ENCODE measurements around the gene IARS2. TPM values are rescaled to one million over a fixed set of nuclear protein-coding genes. Genes with fewer than 3 reads are reported as not detected.
A peak's percentile ranks its signal among the peaks of the same experiment; 100 is the strongest.

Gene IARS2
- polyA plus RNA-seq, 3 donors, result 11.8 to 42.6 (median 36.8) TPM

- no peak overlapping the region for H3K27ac Mint-ChIP-seq
- peaks cover 30 to 43% of the 10 kb centered on the region in 2 donors for H3K36me3 Mint-ChIP-seq
Observed at GRCh38 chr1:220124542-220124941, 30.6 kb downstream of the IARS2 start.

GRCh38 chr1:220127076-220127475 is 33.1 kb downstream of the IARS2 start:
- Histone ChIP-seq H4K20me1 (ENCODE audit: insufficient read depth, low read length) (no peaks in the 10 kb centered on the region), H3K79me2 (ENCODE audit: insufficient read depth, low read length) (no peaks in the 10 kb centered on the region), H2AFZ (ENCODE audit: insufficient read depth, low read depth, low read length, poor library complexity, severe bottlenecking) (no peak overlapping the region), H3K36me3 (replicated peaks in 1 of 2; ENCODE audit: control insufficient read depth in 1 of 2, insufficient read depth in 2 of 2, low read length in 2 of 2) (peaks cover 42 to 59% of the 10 kb centered on the region in 2 donors), H3K9ac (ENCODE audit: insufficient read depth, low read length, poor library complexity, severe bottlenecking) (no peak overlapping the region), H3K4me3 (replicated peaks in 1 of 3; ENCODE audit: low read depth in 2 of 3, low read length in 3 of 3) (no peak overlapping the region), H3K27me3 (ENCODE audit: control insufficient read depth in 2 of 2, insufficient read depth in 2 of 2, low read length in 2 of 2) (no peaks in the 10 kb centered on the region), H3K4me2 (replicated peaks; ENCODE audit: extremely low read depth, low read length, poor library complexity, severe bottlenecking) (no peak overlapping the region), H3K27ac (ENCODE audit: low read depth in 1 of 2, low read length in 2 of 2) (no peak overlapping the region), H3K9me3 (replicated peaks in 1 of 2; ENCODE audit: control insufficient read depth in 1 of 2, insufficient read depth in 1 of 2, low read length in 2 of 2) (no peaks in the 10 kb centered on the region), H3K4me1 (ENCODE audit: control insufficient read depth in 1 of 2, insufficient read depth in 2 of 2, low read length in 2 of 2) (peaks cover 0 to 5% of the 10 kb centered on the region in 2 donors)
- no peaks in the 10 kb centered on the region for H3K27me3 Mint-ChIP-seq (ENCODE audit: low read depth in 3 of 3)
- TF ChIP-seq CTCF (IDR thresholded peaks at IDR 0.05), result no peak
- WGBS (ENCODE audit: insufficient coverage), result no CpG with 5 or more reads among the region's 3 CpGs
- no peak for DNase-seq
- intact Hi-C loops (cut with micrococcal nuclease), result no loop called here
- no peaks in the 10 kb centered on the region for H3K9me3 Mint-ChIP-seq
- H3K36me3 Mint-ChIP-seq, result peaks cover 41 to 55% of the 10 kb centered on the region in 2 donors
- H3K27ac Mint-ChIP-seq, result peak overlapping the region in 1 of 7 donors; percentile 15
- H3K4me3 Mint-ChIP-seq, result no peak overlapping the region
- H3K4me1 Mint-ChIP-seq, result peaks cover 7% of the 10 kb centered on the region

More at GRCh38 chr1:220124542-220124941, 30.6 kb downstream of the IARS2 start:
- Histone ChIP-seq H2AFZ (ENCODE audit: insufficient read depth, low read depth, low read length, poor library complexity, severe bottlenecking) (no peak overlapping the region), H3K27me3 (ENCODE audit: control insufficient read depth in 2 of 2, insufficient read depth in 2 of 2, low read length in 2 of 2) (no peaks in the 10 kb centered on the region), H3K27ac (ENCODE audit: low read depth in 1 of 2, low read length in 2 of 2) (no peak overlapping the region), H3K9ac (ENCODE audit: insufficient read depth, low read length, poor library complexity, severe bottlenecking) (no peak overlapping the region), H3K36me3 (replicated peaks in 1 of 2; ENCODE audit: control insufficient read depth in 1 of 2, insufficient read depth in 2 of 2, low read length in 2 of 2) (peaks cover 44 to 54% of the 10 kb centered on the region in 2 donors), H3K9me3 (replicated peaks in 1 of 2; ENCODE audit: control insufficient read depth in 1 of 2, insufficient read depth in 1 of 2, low read length in 2 of 2) (no peaks in the 10 kb centered on the region), H3K4me3 (replicated peaks in 1 of 3; ENCODE audit: low read depth in 2 of 3, low read length in 3 of 3) (no peak overlapping the region), H3K4me2 (replicated peaks; ENCODE audit: extremely low read depth, low read length, poor library complexity, severe bottlenecking) (no peak overlapping the region), H3K4me1 (ENCODE audit: control insufficient read depth in 1 of 2, insufficient read depth in 2 of 2, low read length in 2 of 2) (peaks cover 0 to 5% of the 10 kb centered on the region in 2 donors), H3K79me2 (ENCODE audit: insufficient read depth, low read length) (no peaks in the 10 kb centered on the region), H4K20me1 (ENCODE audit: insufficient read depth, low read length) (no peaks in the 10 kb centered on the region)
- 0% methylated on average over 1 of the region's 1 CpG for WGBS (ENCODE audit: insufficient coverage)
- peaks cover 0 to 2% (median 0%) of the 10 kb centered on the region in 7 donors for H3K9me3 Mint-ChIP-seq
- H3K27me3 Mint-ChIP-seq (ENCODE audit: low read depth in 3 of 3), result peaks cover 0 to 1% (median 0%) of the 10 kb centered on the region in 3 donors
- DNase-seq, result no peak
- TF ChIP-seq CTCF (IDR thresholded peaks at IDR 0.05), result no peak
- intact Hi-C loops (cut with micrococcal nuclease), result no loop called here
- peaks cover 7% of the 10 kb centered on the region for H3K4me1 Mint-ChIP-seq
- no peak overlapping the region for H3K4me3 Mint-ChIP-seq
